Measurements from ENCODE around the gene STIM1.

DNA sequence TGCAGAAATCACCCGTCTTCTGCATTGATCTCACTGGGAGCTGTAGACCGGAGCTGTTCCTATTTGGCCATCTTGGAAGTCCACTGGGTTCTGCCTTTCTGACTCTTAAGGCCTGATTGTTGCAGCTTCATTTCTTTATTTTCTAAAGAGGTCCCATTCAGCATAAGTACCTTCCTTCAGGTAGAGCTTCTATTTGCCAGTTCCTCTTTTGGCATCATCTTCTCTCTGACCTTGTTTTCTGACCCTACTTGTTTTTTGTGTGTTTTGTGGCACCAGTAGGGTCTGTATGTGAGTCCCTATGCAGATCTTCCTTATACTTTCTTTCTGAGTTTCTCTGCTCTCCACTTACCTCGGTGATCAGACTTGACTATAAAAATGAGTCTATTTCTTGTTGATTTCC lies 161.7 kb downstream of the STIM1 start:
- TF ChIP-seq, protein P1, sequence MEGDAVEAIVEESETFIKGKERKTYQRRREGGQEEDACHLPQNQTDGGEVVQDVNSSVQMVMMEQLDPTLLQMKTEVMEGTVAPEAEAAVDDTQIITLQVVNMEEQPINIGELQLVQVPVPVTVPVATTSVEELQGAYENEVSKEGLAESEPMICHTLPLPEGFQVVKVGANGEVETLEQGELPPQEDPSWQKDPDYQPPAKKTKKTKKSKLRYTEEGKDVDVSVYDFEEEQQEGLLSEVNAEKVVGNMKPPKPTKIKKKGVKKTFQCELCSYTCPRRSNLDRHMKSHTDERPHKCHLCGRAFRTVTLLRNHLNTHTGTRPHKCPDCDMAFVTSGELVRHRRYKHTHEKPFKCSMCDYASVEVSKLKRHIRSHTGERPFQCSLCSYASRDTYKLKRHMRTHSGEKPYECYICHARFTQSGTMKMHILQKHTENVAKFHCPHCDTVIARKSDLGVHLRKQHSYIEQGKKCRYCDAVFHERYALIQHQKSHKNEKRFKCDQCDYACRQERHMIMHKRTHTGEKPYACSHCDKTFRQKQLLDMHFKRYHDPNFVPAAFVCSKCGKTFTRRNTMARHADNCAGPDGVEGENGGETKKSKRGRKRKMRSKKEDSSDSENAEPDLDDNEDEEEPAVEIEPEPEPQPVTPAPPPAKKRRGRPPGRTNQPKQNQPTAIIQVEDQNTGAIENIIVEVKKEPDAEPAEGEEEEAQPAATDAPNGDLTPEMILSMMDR (IDR thresholded peaks at IDR 0.05; ENCODE audit: insufficient read depth, low read length): no peak
- TF ChIP-seq POLR2AphosphoS5 (IDR thresholded peaks at IDR 0.05; ENCODE audit: low read depth): no peak
- peak; percentile 63 for TF ChIP-seq SPI1 (IDR thresholded peaks at IDR 0.05; ENCODE audit: borderline replicate concordance, low read depth)
- no peak for TF ChIP-seq GABPA (IDR thresholded peaks at IDR 0.05; ENCODE audit: low read depth)
- TF ChIP-seq, protein P2, sequence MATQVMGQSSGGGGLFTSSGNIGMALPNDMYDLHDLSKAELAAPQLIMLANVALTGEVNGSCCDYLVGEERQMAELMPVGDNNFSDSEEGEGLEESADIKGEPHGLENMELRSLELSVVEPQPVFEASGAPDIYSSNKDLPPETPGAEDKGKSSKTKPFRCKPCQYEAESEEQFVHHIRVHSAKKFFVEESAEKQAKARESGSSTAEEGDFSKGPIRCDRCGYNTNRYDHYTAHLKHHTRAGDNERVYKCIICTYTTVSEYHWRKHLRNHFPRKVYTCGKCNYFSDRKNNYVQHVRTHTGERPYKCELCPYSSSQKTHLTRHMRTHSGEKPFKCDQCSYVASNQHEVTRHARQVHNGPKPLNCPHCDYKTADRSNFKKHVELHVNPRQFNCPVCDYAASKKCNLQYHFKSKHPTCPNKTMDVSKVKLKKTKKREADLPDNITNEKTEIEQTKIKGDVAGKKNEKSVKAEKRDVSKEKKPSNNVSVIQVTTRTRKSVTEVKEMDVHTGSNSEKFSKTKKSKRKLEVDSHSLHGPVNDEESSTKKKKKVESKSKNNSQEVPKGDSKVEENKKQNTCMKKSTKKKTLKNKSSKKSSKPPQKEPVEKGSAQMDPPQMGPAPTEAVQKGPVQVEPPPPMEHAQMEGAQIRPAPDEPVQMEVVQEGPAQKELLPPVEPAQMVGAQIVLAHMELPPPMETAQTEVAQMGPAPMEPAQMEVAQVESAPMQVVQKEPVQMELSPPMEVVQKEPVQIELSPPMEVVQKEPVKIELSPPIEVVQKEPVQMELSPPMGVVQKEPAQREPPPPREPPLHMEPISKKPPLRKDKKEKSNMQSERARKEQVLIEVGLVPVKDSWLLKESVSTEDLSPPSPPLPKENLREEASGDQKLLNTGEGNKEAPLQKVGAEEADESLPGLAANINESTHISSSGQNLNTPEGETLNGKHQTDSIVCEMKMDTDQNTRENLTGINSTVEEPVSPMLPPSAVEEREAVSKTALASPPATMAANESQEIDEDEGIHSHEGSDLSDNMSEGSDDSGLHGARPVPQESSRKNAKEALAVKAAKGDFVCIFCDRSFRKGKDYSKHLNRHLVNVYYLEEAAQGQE (IDR thresholded peaks at IDR 0.05; ENCODE audit: insufficient replicate concordance, low read depth): no peak

All from HL-60 (cell line).